Measurements from ENCODE around the gene BLCAP.

- no peak for TF ChIP-seq ZNF565 (CRISPR knock-in tag; conservative IDR thresholded peaks at IDR 0.05; ENCODE audit: low read depth)
- no peak for TF ChIP-seq RARB (CRISPR knock-in tag; IDR thresholded peaks at IDR 0.05)
- TF ChIP-seq GLIS3 (CRISPR knock-in tag; IDR thresholded peaks at IDR 0.05), result no peak
- no peak for TF ChIP-seq SNAI2 (CRISPR knock-in tag; IDR thresholded peaks at IDR 0.05)
- TF ChIP-seq ZC3H10 (CRISPR knock-in tag; IDR thresholded peaks at IDR 0.05), result no peak
- TF ChIP-seq TOX (CRISPR knock-in tag; IDR thresholded peaks at IDR 0.05; ENCODE audit: borderline replicate concordance), result no peak
- no peak for TF ChIP-seq ARNTL (CRISPR knock-in tag; IDR thresholded peaks at IDR 0.05; ENCODE audit: borderline replicate concordance, low read depth)
- no peak for TF ChIP-seq ZNF70 (CRISPR knock-in tag; IDR thresholded peaks at IDR 0.05)
- no peak for TF ChIP-seq ZFP30 (CRISPR knock-in tag; IDR thresholded peaks at IDR 0.05)
- TF ChIP-seq ISL1 (CRISPR knock-in tag; IDR thresholded peaks at IDR 0.05), result no peak
Measured at GRCh38 chr20:37544386-37544785, 16.7 kb upstream of the BLCAP start.

All from SK-N-SH treated with all-trans-retinoic acid at 6 μM for 48 hours (cell line).